Measurements from ENCODE around the gene SMARCC1. TPM values are rescaled to one million over a fixed set of nuclear protein-coding genes. Genes with fewer than 3 reads are reported as not detected.

Gene SMARCC1
- total and polyA plus RNA-seq, 4 donors = 12.5 to 66.8 (median 40.8) TPM

DNA sequence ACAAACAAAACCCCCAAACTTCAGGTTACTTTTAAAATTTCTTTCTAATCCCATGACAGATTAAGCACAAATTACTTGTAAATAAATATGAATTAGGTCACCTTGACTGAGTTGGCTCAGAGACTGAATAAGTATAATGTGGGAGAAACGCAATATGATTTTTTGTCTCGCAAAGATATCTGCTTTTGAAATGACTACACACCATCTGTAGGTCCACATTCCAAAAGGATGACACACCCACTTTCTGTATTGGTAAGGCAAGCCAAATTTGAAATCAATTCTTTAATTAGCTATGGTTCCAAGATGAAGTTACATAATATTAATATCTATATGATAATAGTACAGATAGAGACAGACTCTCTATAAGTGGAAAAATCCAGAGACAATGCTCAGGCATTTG is 136.1 kb downstream of the SMARCC1 start:
- H3K4me3 ChIP-seq (ENCODE audit: low read length in 2 of 2) = no peak overlapping the region

DNA sequence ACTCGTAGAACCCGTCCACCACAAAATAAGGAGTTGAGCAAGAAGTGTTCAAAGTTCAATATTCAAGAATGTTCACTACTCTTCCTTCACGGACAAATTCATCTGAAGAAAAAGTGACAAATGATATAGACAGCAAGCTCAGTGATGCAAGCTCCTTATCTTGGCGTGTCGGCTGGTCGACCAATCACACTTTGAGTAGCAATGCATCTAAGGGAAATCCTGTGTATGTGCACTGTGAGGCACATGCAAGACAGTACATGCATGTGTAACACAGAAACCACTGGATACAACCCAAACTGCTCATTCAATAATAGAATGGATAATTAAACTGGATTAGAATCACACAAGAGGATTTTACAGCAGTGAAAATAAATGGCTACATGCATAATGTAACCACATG is 138.6 kb downstream of the SMARCC1 start:
- H3K4me1 ChIP-seq (ENCODE audit: control insufficient read depth in 1 of 2, insufficient read depth in 2 of 2, low read length in 2 of 2) = no peaks in the 10 kb centered on the region
- ATAC-seq (ENCODE audit: low FRiP score) (no peak), DNase-seq (no peak)
- H3K36me3 ChIP-seq (ENCODE audit: control insufficient read depth in 1 of 2, insufficient read depth in 2 of 2, low read length in 1 of 2) = peaks cover 0 to 3% of the 10 kb centered on the region in 2 donors
- H3K4me3 ChIP-seq (ENCODE audit: low read length in 2 of 2) = no peak overlapping the region
- WGBS, 2 donors = 90 to 91% methylated on average over 6 of the region's 6 CpGs
- H3K27ac ChIP-seq (ENCODE audit: low read depth in 1 of 2, low read length in 2 of 2) = no peak overlapping the region
- no peaks in the 10 kb centered on the region for H3K9me3 ChIP-seq (ENCODE audit: control insufficient read depth, low read length)
- no peaks in the 10 kb centered on the region for H3K27me3 ChIP-seq (ENCODE audit: control insufficient read depth in 1 of 2, insufficient read depth in 2 of 2, low read length in 1 of 2)
- intact Hi-C loops (cut with DNase I) = no loop called here

More for the DNA sequence above, 136.1 kb downstream of the SMARCC1 start:
- H3K4me1 ChIP-seq (ENCODE audit: control insufficient read depth in 1 of 2, insufficient read depth in 2 of 2, low read length in 2 of 2) = no peaks in the 10 kb centered on the region
- DNase-seq (no peak), ATAC-seq (ENCODE audit: low FRiP score) (no peak)
- 93 to 95% methylated on average over 2 of the region's 2 CpGs for WGBS, 2 donors
- peaks cover 0 to 3% of the 10 kb centered on the region in 2 donors for H3K36me3 ChIP-seq (ENCODE audit: control insufficient read depth in 1 of 2, insufficient read depth in 2 of 2, low read length in 1 of 2)
- intact Hi-C loops (cut with DNase I) = no loop called here
- H3K27me3 ChIP-seq (ENCODE audit: control insufficient read depth in 1 of 2, insufficient read depth in 2 of 2, low read length in 1 of 2) = no peaks in the 10 kb centered on the region
- H3K9me3 ChIP-seq (ENCODE audit: control insufficient read depth, low read length) = no peaks in the 10 kb centered on the region
- H3K27ac ChIP-seq (ENCODE audit: low read depth in 1 of 2, low read length in 2 of 2) = no peak overlapping the region

DNA sequence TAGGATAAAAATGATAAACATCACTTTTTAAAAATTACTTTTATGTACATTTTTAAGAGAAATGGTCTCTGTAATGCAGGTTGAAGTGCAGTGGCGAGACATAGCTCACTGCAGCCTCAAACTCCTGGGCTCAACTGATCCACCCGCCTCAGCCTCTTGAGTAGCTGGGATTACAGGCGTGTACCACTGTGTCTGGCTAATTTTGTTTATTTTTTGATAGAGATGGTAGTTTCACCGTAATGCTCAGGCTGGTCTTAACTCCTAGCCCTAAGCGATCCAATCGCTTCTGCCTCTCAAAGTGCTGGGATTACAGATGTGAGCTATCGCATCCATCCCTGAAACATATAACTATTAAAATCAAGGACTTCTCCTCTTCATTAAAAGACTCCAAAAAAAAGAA is 140.0 kb downstream of the SMARCC1 start:
- no peak overlapping the region for H3K27ac ChIP-seq (ENCODE audit: low read depth in 1 of 2, low read length in 2 of 2)
- WGBS, 2 donors = 84 to 85% methylated on average over 7 of the region's 7 CpGs
- peaks cover 0 to 3% of the 10 kb centered on the region in 2 donors for H3K36me3 ChIP-seq (ENCODE audit: control insufficient read depth in 1 of 2, insufficient read depth in 2 of 2, low read length in 1 of 2)
- no peaks in the 10 kb centered on the region for H3K27me3 ChIP-seq (ENCODE audit: control insufficient read depth in 1 of 2, insufficient read depth in 2 of 2, low read length in 1 of 2)
- H3K4me3 ChIP-seq (ENCODE audit: low read length in 2 of 2) = no peak overlapping the region
- no peaks in the 10 kb centered on the region for H3K4me1 ChIP-seq (ENCODE audit: control insufficient read depth in 1 of 2, insufficient read depth in 2 of 2, low read length in 2 of 2)
- no peak for DNase-seq
- no peak for ATAC-seq (ENCODE audit: low FRiP score)
- no peaks in the 10 kb centered on the region for H3K9me3 ChIP-seq (ENCODE audit: control insufficient read depth, low read length)
- intact Hi-C loops (cut with DNase I) = no loop called here

DNA sequence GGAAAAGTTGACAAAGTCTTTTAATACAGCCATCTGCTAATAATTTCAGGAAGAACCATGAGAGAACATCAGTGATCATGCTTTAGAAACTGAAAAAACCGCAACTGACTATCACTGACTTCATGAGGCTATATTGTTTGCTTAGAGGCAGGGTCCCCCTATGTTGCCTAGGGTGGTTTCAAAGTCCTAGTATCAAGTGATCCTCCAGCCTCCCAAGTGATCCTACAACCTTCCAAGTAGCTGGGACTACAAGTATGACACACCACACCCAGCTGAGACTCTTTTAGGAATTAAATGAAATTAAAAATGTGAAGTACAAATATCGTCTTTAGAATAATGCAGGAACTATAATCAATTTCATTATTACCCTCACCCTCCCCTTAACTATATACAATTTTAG is 144.8 kb downstream of the SMARCC1 start:
- Histone ChIP-seq H3K36me3 (ENCODE audit: control insufficient read depth in 1 of 2, insufficient read depth in 2 of 2, low read length in 1 of 2) (peaks cover 0 to 2% of the 10 kb centered on the region in 2 donors), H3K4me1 (ENCODE audit: control insufficient read depth in 1 of 2, insufficient read depth in 2 of 2, low read length in 2 of 2) (no peaks in the 10 kb centered on the region), H3K9me3 (ENCODE audit: control insufficient read depth, low read length) (no peaks in the 10 kb centered on the region), H3K27me3 (ENCODE audit: control insufficient read depth in 1 of 2, insufficient read depth in 2 of 2, low read length in 1 of 2) (no peaks in the 10 kb centered on the region), H3K27ac (ENCODE audit: low read depth in 1 of 2, low read length in 2 of 2) (no peak overlapping the region), H3K4me3 (ENCODE audit: low read length in 2 of 2) (no peak overlapping the region)
- intact Hi-C loops (cut with DNase I) = no loop called here
- ATAC-seq (ENCODE audit: low FRiP score) (no peak), DNase-seq (no peak)
- WGBS, 2 donors = 70 to 96% methylated on average over 2 of the region's 2 CpGs

DNA sequence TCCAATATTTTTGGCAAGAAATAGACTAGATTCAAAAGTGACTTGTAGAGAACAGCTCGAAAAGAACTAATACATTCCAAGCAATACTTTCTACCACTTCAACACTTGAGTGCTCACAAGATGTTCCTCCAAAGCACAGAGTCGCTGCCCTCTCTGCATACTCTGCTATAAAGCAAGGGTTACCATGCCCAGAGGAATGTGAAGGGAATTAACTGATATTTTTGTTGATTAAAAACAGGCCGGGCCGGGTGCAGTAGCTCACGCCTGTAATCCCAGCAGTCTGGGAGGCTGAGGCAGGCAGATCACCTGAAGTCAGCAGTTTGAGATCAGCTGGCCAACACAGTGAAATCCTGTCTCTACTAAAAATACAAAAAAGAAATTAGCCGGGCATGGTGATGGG is 145.5 kb downstream of the SMARCC1 start:
- Histone ChIP-seq H3K9me3 (ENCODE audit: control insufficient read depth, low read length) (no peaks in the 10 kb centered on the region), H3K4me3 (ENCODE audit: low read length in 2 of 2) (no peak overlapping the region), H3K27ac (ENCODE audit: low read depth in 1 of 2, low read length in 2 of 2) (peak overlapping the region in 1 of 2 donors; percentile 33), H3K4me1 (ENCODE audit: control insufficient read depth in 1 of 2, insufficient read depth in 2 of 2, low read length in 2 of 2) (no peaks in the 10 kb centered on the region), H3K27me3 (ENCODE audit: control insufficient read depth in 1 of 2, insufficient read depth in 2 of 2, low read length in 1 of 2) (no peaks in the 10 kb centered on the region), H3K36me3 (ENCODE audit: control insufficient read depth in 1 of 2, insufficient read depth in 2 of 2, low read length in 1 of 2) (peaks cover 0 to 2% of the 10 kb centered on the region in 2 donors)
- DNase-seq (no peak), ATAC-seq (ENCODE audit: low FRiP score) (no peak)
- WGBS, 2 donors = 67 to 76% methylated on average over 6 of the region's 6 CpGs
- intact Hi-C loops (cut with DNase I) = no loop called here

DNA sequence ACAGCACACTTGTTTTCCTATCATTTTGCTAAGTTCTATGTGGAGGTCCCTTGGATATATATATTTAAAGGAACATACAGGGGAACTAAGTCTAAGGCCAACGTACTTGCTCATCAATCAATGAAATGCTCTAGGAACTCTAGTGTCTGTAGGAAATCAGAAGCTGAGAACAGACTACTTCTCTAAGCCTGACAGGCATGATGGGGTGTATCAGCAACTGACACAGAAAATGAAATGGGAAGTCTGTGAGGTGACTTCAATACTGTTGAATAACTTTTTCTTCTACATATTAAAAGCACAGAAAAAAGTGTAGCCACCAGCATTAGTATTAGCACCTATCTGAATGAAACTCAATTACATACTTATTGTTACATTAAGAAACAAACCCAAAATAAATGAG is 146.2 kb downstream of the SMARCC1 start:
- H3K36me3 ChIP-seq (ENCODE audit: control insufficient read depth in 1 of 2, insufficient read depth in 2 of 2, low read length in 1 of 2) = no peaks in the 10 kb centered on the region
- WGBS, 2 donors = 78% methylated on average over 1 of the region's 1 CpG
- no peak overlapping the region for H3K27ac ChIP-seq (ENCODE audit: low read depth in 1 of 2, low read length in 2 of 2)

DNA sequence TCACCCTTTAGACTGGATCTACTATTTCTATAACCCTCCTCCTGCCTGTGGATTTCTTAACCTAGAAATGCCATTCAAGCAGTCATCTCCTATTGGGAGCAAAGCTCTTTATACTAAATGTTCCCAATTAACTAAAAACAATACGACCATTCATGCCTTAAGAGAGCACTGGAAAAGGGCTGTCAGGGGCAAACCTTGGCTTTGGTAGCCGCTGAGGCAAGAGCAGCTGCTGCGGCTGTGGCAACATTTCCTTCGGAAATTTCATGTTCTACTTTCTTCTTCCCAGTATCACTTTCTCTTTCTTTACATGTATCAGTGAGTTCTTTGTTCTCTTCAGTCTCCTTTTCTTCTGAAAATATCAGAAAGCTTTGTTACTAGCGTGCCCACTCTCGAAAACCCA is 146.7 kb downstream of the SMARCC1 start:
- WGBS, 2 donors = 46 to 62% methylated on average over 6 of the region's 6 CpGs
- no peak for ATAC-seq (ENCODE audit: low FRiP score)
- no peak for DNase-seq
- H3K27me3 ChIP-seq (ENCODE audit: control insufficient read depth in 1 of 2, insufficient read depth in 2 of 2, low read length in 1 of 2) = no peaks in the 10 kb centered on the region
- no peaks in the 10 kb centered on the region for H3K9me3 ChIP-seq (ENCODE audit: control insufficient read depth, low read length)
- peak overlapping the region in 1 of 2 donors; percentile 17 for H3K27ac ChIP-seq (ENCODE audit: low read depth in 1 of 2, low read length in 2 of 2)
- no peaks in the 10 kb centered on the region for H3K4me1 ChIP-seq (ENCODE audit: control insufficient read depth in 1 of 2, insufficient read depth in 2 of 2, low read length in 2 of 2)
- intact Hi-C loops (cut with DNase I) = no loop called here
- H3K36me3 ChIP-seq (ENCODE audit: control insufficient read depth in 1 of 2, insufficient read depth in 2 of 2, low read length in 1 of 2) = no peaks in the 10 kb centered on the region
- H3K4me3 ChIP-seq (ENCODE audit: low read length in 2 of 2) = no peak overlapping the region

More for the DNA sequence above, 146.2 kb downstream of the SMARCC1 start:
- no peak for DNase-seq
- Histone ChIP-seq H3K4me3 (ENCODE audit: low read length in 2 of 2) (no peak overlapping the region), H3K27me3 (ENCODE audit: control insufficient read depth in 1 of 2, insufficient read depth in 2 of 2, low read length in 1 of 2) (no peaks in the 10 kb centered on the region), H3K9me3 (ENCODE audit: control insufficient read depth, low read length) (no peaks in the 10 kb centered on the region), H3K4me1 (ENCODE audit: control insufficient read depth in 1 of 2, insufficient read depth in 2 of 2, low read length in 2 of 2) (no peaks in the 10 kb centered on the region)
- intact Hi-C loops (cut with DNase I) = no loop called here
- no peak for ATAC-seq (ENCODE audit: low FRiP score)

DNA sequence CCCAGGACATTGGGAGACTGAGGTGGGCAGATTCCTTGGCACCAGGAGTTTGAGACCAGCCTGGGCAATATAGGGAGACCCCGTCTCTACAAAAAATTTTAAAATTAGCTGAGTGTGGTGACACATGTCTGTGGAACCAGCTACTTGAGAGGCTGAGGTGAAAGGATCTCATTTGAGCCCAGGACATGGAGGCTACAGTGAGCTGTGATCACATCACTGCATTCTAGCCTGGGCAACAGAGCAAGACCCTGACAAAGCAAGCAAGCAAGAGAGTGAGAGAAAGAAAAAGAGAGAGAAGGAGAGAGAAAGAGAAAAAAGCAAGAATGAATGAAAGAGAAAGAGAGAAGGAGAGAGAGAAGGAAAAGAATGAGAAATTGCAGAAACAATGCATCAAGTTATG is 150.9 kb downstream of the SMARCC1 start:
- ATAC-seq (ENCODE audit: low FRiP score) (no peak), DNase-seq (no peak)
- peaks cover 0 to 4% of the 10 kb centered on the region in 2 donors for H3K36me3 ChIP-seq (ENCODE audit: control insufficient read depth in 1 of 2, insufficient read depth in 2 of 2, low read length in 1 of 2)
- H3K4me1 ChIP-seq (ENCODE audit: control insufficient read depth in 1 of 2, insufficient read depth in 2 of 2, low read length in 2 of 2) = no peaks in the 10 kb centered on the region
- H3K4me3 ChIP-seq (ENCODE audit: low read length in 2 of 2) = no peak overlapping the region
- no peak overlapping the region for H3K27ac ChIP-seq (ENCODE audit: low read depth in 1 of 2, low read length in 2 of 2)
- 95 to 97% methylated on average over 1 of the region's 1 CpG for WGBS, 2 donors
- intact Hi-C loops (cut with DNase I) = no loop called here
- H3K27me3 ChIP-seq (ENCODE audit: control insufficient read depth in 1 of 2, insufficient read depth in 2 of 2, low read length in 1 of 2) = no peaks in the 10 kb centered on the region
- no peaks in the 10 kb centered on the region for H3K9me3 ChIP-seq (ENCODE audit: control insufficient read depth, low read length)

DNA sequence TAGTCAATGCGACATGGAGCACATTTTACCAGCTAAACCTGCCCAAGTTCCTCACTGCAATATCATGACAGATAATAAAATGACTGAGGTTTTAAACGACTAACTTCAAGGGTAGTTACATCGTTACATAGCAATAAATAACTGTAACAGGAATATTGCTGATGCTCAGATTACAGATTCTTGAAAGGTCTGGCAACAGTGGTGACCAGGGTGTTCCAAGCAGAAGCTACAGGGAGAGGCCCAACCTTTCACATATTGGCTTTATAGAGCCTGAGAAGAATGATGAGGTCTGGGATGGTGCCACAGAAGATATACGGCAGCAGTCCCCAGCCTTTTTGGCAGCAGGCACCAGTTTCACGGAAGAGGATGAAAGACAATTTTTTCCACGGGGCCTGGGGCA is 151.9 kb downstream of the SMARCC1 start:
- 80 to 89% methylated on average over 6 of the region's 6 CpGs for WGBS, 2 donors
- Histone ChIP-seq H3K36me3 (ENCODE audit: control insufficient read depth in 1 of 2, insufficient read depth in 2 of 2, low read length in 1 of 2) (peaks cover 0 to 4% of the 10 kb centered on the region in 2 donors), H3K27me3 (ENCODE audit: control insufficient read depth in 1 of 2, insufficient read depth in 2 of 2, low read length in 1 of 2) (no peaks in the 10 kb centered on the region), H3K4me3 (ENCODE audit: low read length in 2 of 2) (no peak overlapping the region), H3K4me1 (ENCODE audit: control insufficient read depth in 1 of 2, insufficient read depth in 2 of 2, low read length in 2 of 2) (no peaks in the 10 kb centered on the region), H3K9me3 (ENCODE audit: control insufficient read depth, low read length) (no peaks in the 10 kb centered on the region), H3K27ac (ENCODE audit: low read depth in 1 of 2, low read length in 2 of 2) (no peak overlapping the region)
- intact Hi-C loops (cut with DNase I) = no loop called here
- no peak for DNase-seq
- ATAC-seq (ENCODE audit: low FRiP score) = no peak

Measured in aorta (tissue), 5 donors.